B cell (primary cell): ENCODE results near the gene PLP1. TPM values are rescaled to one million over a fixed set of nuclear protein-coding genes. Genes with fewer than 3 reads are reported as not detected.
"Not testable (repeated sequence)": the region's sequence is repeated elsewhere in the genome, so short reads cannot be mapped to it uniquely, and the experiment has no call there.

Experiments used
- ATAC-seq: fragments of 200-7000 bp; cut with Tn5 transposase; one replicate; pipeline ENCODE4 v1.10.0; 2021; ENCODE audit warnings: low read depth, mild to moderate bottlenecking, moderate number of reproducible peaks, moderate library complexity
- CTCF ChIA-PET: fragments of 350-600 bp; sonication (Branson Sonifier 250); formaldehyde crosslinking; loops from one replicate; lab custom pipeline; 2021; ENCODE audit warnings: antibody characterized with exemption, inconsistent platforms; lab: Charles Lee
- POLR2A ChIA-PET: fragments of 350-600 bp; sonication (Branson Sonifier 250); formaldehyde crosslinking; loops from one replicate; lab custom pipeline; 2021; ENCODE audit warnings: antibody characterized with exemption; lab: Charles Lee
- DNase-seq: peaks from one replicate; pipeline ENCODE4 v3.0.0; 2013
- H2AFZ ChIP-seq: 2 replicates; pipeline ENCODE4 v1.6.1; 2012; ENCODE audit warnings: mild to moderate bottlenecking, low read depth, low read length; ENCODE audit not compliant: insufficient read depth, poor library complexity, severe bottlenecking
- H3K27ac ChIP-seq, 2 donors: 1 replicate in 1 of 2; 2 replicates in 1 of 2; pipeline ENCODE4 v1.5.1; 2012 to 2013; ENCODE audit warnings: low read length in 2 of 2, mild to moderate bottlenecking in 2 of 2, moderate library complexity in 1 of 2
- H3K27me3 ChIP-seq, 4 experiments: fragments of 200-600 bp in 1 of 4; sonication (generic) in 1 of 4; replicated peaks in 1 of 4; 1 replicate in 2 of 4; 2 replicates in 2 of 4; pipeline versions ENCODE4 v1.6.1 to v1.7.0; 2013 to 2016; ENCODE audit warnings: low read length in 3 of 4, mild to moderate bottlenecking in 2 of 4, mixed read lengths in 1 of 4, moderate library complexity in 1 of 4; ENCODE audit not compliant: insufficient read depth in 4 of 4, control insufficient read depth in 3 of 4; ENCODE audit errors: control extremely low read depth in 1 of 4
- H3K36me3 ChIP-seq, 2 experiments: replicated peaks in 1 of 2; 1 replicate in 1 of 2; 2 replicates in 1 of 2; pipeline versions ENCODE4 v1.6.1 to v1.7.1; 2013; ENCODE audit warnings: low read length in 1 of 2; ENCODE audit not compliant: insufficient read depth in 2 of 2, control insufficient read depth in 1 of 2; ENCODE audit errors: control extremely low read depth in 1 of 2, extremely low read depth in 1 of 2
- H3K4me1 ChIP-seq, 2 donors: fragments of 200-600 bp in 1 of 2; sonication (generic) in 1 of 2; 1 replicate in 1 of 2; 2 replicates in 1 of 2; pipeline versions ENCODE4 v1.5.1 to v1.6.1; 2013 to 2017; ENCODE audit warnings: low read length in 2 of 2; ENCODE audit not compliant: control insufficient read depth in 2 of 2, insufficient read depth in 2 of 2
- H3K4me2 ChIP-seq: replicated peaks from 2 replicates; pipeline ENCODE3; 2012; ENCODE audit warnings: mild to moderate bottlenecking, low read depth, low read length; ENCODE audit not compliant: poor library complexity, severe bottlenecking
- H3K4me3 ChIP-seq, 5 experiments: fragments of 200-600 bp in 1 of 5; sonication (generic) in 1 of 5; 1 replicate in 3 of 5; 2 replicates in 2 of 5; pipeline versions ENCODE4 v1.5.1 to v1.7.0; 2011 to 2016; ENCODE audit warnings: low read length in 4 of 5, mild to moderate bottlenecking in 4 of 5, low read depth in 2 of 5, control low read depth in 1 of 5, moderate library complexity in 1 of 5; ENCODE audit not compliant: insufficient read depth in 1 of 5; ENCODE audit errors: control extremely low read depth in 1 of 5, extremely low read depth in 1 of 5
- H3K79me2 ChIP-seq: fragments of 200-600 bp; sonication (generic); one replicate; pipeline ENCODE4 v1.6.0; 2016; ENCODE audit warnings: low read length; ENCODE audit not compliant: control insufficient read depth, insufficient read depth
- H3K9ac ChIP-seq: fragments of 200-600 bp; sonication (generic); 2 replicates; pipeline ENCODE4 v1.6.1; 2017; ENCODE audit warnings: mild to moderate bottlenecking, low read length, moderate library complexity
- H3K9me3 ChIP-seq, 3 donors: one replicate each; pipeline versions ENCODE4 v1.6.1 to v1.7.1; 2013; ENCODE audit warnings: low read length in 2 of 3; ENCODE audit not compliant: control insufficient read depth in 2 of 3, insufficient read depth in 1 of 3; ENCODE audit errors: control extremely low read depth in 1 of 3
- H4K20me1 ChIP-seq: 2 replicates; pipeline ENCODE4 v1.6.0; 2012; ENCODE audit warnings: mild to moderate bottlenecking, low read length; ENCODE audit not compliant: insufficient read depth, control insufficient read depth, poor library complexity, severe bottlenecking
- H3K27ac Mint-ChIP-seq: one replicate; pipeline ENCODE4 v1.8.0; 2021; ENCODE audit warnings: mixed read lengths
- H3K27me3 Mint-ChIP-seq: one replicate; pipeline ENCODE4 v1.8.0; 2021; ENCODE audit warnings: mixed read lengths
- H3K4me1 Mint-ChIP-seq: one replicate; pipeline ENCODE4 v1.8.0; 2021; ENCODE audit warnings: mixed read lengths
- H3K4me3 Mint-ChIP-seq: one replicate; pipeline ENCODE4 v1.8.0; 2021; ENCODE audit warnings: mixed read lengths
- H3K9me3 Mint-ChIP-seq: one replicate; pipeline ENCODE4 v1.8.0; 2022; ENCODE audit warnings: mixed read lengths; ENCODE audit not compliant: insufficient read depth
- EZH2 ChIP-seq: IDR thresholded peaks from 2 replicates; pipeline ENCODE4 v1.6.1; 2012; ENCODE audit warnings: borderline replicate concordance, low read depth, mild to moderate bottlenecking, moderate library complexity, low read length; ENCODE audit not compliant: insufficient read depth, poor library complexity, severe bottlenecking
- WGBS: methylation state at CpG from one replicate; pipeline ENCODE4 v1.1.5; 2013; ENCODE audit warnings: missing lambda C conversion rate; ENCODE audit not compliant: insufficient coverage; 5-methylcytosine and 5-hydroxymethylcytosine counted together
- intact Hi-C: fragments of 100-400 bp; cut with micrococcal nuclease; formaldehyde crosslinking; loops from one replicate; pipeline ENCODE4 v1.10.0; 2022
- polyA plus RNA-seq: library from polyadenylated mRNA; depleted of rRNA; stranded (reverse); fragments of >200 nt; gene quantifications from 2 replicates; pipeline ENCODE4 v1.2.3, GENCODE V29; 2012
- total RNA-seq, 2 donors: library from RNA; stranded (reverse); fragments of 120-200 nt in 1 of 2; gene quantifications; 1 replicate in 1 of 2; 2 replicates in 1 of 2; pipeline versions ENCODE4 v1.2.3 to v1.2.4, GENCODE V29; 2013 to 2022
- TF ChIP-seq, protein P1 (sequence below): fragments of 200-600 bp; IDR thresholded peaks from one replicate; pipeline ENCODE4 v1.8.0; 2022; ENCODE audit warnings: antibody characterized with exemption, mild to moderate bottlenecking

The PLP1 gene
- total and polyA plus RNA-seq, 2 donors (not counting 1 experiment from before 2014, with no cell fraction given), result not detected

GRCh38 chrX:103817502-103817901 lies 40.9 kb downstream of the PLP1 start:
- H3K4me3 ChIP-seq, result no peak overlapping the region
- ChIA-PET CTCF (interaction anchor here (1.3 to 2.5 kb wide), 4 partner anchors 17 to 284 kb away, joined by 3 to 12 read pairs (median 6); no protein-coding TSS in a partner anchor), POLR2A (no interaction called here)
- Mint-ChIP-seq H3K27me3 (no peaks in the 10 kb centered on the region), H3K4me3 (no peak overlapping the region), H3K27ac (no peak overlapping the region), H3K9me3 (no peaks in the 10 kb centered on the region), H3K4me1 (no peaks in the 10 kb centered on the region)
- intact Hi-C loops, result loop anchor here (1.0 kb wide), 2 partner anchors 106 to 128 kb away; no protein-coding TSS in a partner anchor
- no peak overlapping the region for H3K27ac ChIP-seq
- TF ChIP-seq, protein P1, sequence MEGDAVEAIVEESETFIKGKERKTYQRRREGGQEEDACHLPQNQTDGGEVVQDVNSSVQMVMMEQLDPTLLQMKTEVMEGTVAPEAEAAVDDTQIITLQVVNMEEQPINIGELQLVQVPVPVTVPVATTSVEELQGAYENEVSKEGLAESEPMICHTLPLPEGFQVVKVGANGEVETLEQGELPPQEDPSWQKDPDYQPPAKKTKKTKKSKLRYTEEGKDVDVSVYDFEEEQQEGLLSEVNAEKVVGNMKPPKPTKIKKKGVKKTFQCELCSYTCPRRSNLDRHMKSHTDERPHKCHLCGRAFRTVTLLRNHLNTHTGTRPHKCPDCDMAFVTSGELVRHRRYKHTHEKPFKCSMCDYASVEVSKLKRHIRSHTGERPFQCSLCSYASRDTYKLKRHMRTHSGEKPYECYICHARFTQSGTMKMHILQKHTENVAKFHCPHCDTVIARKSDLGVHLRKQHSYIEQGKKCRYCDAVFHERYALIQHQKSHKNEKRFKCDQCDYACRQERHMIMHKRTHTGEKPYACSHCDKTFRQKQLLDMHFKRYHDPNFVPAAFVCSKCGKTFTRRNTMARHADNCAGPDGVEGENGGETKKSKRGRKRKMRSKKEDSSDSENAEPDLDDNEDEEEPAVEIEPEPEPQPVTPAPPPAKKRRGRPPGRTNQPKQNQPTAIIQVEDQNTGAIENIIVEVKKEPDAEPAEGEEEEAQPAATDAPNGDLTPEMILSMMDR, result peak; percentile 70
- no peak for TF ChIP-seq EZH2
- H3K9ac ChIP-seq, result no peak overlapping the region
- no peaks in the 10 kb centered on the region for H3K79me2 ChIP-seq
- ATAC-seq, result no peak
- no CpG with 5 or more reads among the region's 5 CpGs for WGBS
- H3K36me3 ChIP-seq, result no peaks in the 10 kb centered on the region
- H4K20me1 ChIP-seq, result no peaks in the 10 kb centered on the region
- DNase-seq, result peak; percentile 64
- H3K4me2 ChIP-seq, result no peak overlapping the region
- no peaks in the 10 kb centered on the region for H3K9me3 ChIP-seq
- no peaks in the 10 kb centered on the region for H3K27me3 ChIP-seq
- no peaks in the 10 kb centered on the region for H3K4me1 ChIP-seq
- no peak overlapping the region for H2AFZ ChIP-seq

GRCh38 chrX:103818842-103819619 lies 42.4 kb downstream of the PLP1 start:
- POLR2A ChIA-PET, result no interaction called here
- no peak overlapping the region for H3K27ac Mint-ChIP-seq
- ATAC-seq, result no peak
- no peak for DNase-seq
- H3K4me3 ChIP-seq, result no peak overlapping the region
- H3K27me3 Mint-ChIP-seq, result no peaks in the 10 kb centered on the region
- no peaks in the 10 kb centered on the region for H3K27me3 ChIP-seq
- H3K79me2 ChIP-seq, result no peaks in the 10 kb centered on the region
- CTCF ChIA-PET, result interaction anchor here (0.9 to 2.5 kb wide), 3 partner anchors 107 to 286 kb away, joined by 3 to 12 read pairs (median 4); no protein-coding TSS in a partner anchor
- no peaks in the 10 kb centered on the region for H3K9me3 ChIP-seq
- H3K4me2 ChIP-seq, result no peak overlapping the region
- no peak overlapping the region for H3K4me3 Mint-ChIP-seq
- H4K20me1 ChIP-seq, result no peaks in the 10 kb centered on the region
- H3K9ac ChIP-seq, result no peak overlapping the region
- TF ChIP-seq, protein P1, result no peak
- no peak for TF ChIP-seq EZH2
- no peaks in the 10 kb centered on the region for H3K9me3 Mint-ChIP-seq
- WGBS, result no CpG with 5 or more reads among the region's 7 CpGs
- no peaks in the 10 kb centered on the region for H3K4me1 ChIP-seq
- intact Hi-C loops, result no loop called here
- no peaks in the 10 kb centered on the region for H3K4me1 Mint-ChIP-seq
- H3K36me3 ChIP-seq, result no peaks in the 10 kb centered on the region
- no peak overlapping the region for H2AFZ ChIP-seq
- H3K27ac ChIP-seq, result no peak overlapping the region

GRCh38 chrX:103820802-103821201 lies 44.2 kb downstream of the PLP1 start:
- H4K20me1 ChIP-seq, H3K4me2 ChIP-seq, H3K27me3 ChIP-seq, H3K9me3 Mint-ChIP-seq, H3K79me2 ChIP-seq, ATAC-seq, H2AFZ ChIP-seq, intact Hi-C loops, H3K27me3 Mint-ChIP-seq, H3K9ac ChIP-seq, H3K27ac Mint-ChIP-seq, H3K27ac ChIP-seq, H3K9me3 ChIP-seq, H3K36me3 ChIP-seq, H3K4me3 ChIP-seq, H3K4me1 ChIP-seq, POLR2A ChIA-PET, H3K4me3 Mint-ChIP-seq, H3K4me1 Mint-ChIP-seq, DNase-seq: not testable (repeated sequence)
- CTCF ChIA-PET, result interaction anchor here (1.4 kb wide), 1 partner anchor 131 kb away, joined by 3 read pairs; no protein-coding TSS in a partner anchor
- no CpG with 5 or more reads among the region's 6 CpGs for WGBS
